ENCODE measurements around the gene DCTN2.
A peak's percentile ranks its signal among the peaks of the same experiment; 100 is the strongest.

Gene DCTN2

DNA sequence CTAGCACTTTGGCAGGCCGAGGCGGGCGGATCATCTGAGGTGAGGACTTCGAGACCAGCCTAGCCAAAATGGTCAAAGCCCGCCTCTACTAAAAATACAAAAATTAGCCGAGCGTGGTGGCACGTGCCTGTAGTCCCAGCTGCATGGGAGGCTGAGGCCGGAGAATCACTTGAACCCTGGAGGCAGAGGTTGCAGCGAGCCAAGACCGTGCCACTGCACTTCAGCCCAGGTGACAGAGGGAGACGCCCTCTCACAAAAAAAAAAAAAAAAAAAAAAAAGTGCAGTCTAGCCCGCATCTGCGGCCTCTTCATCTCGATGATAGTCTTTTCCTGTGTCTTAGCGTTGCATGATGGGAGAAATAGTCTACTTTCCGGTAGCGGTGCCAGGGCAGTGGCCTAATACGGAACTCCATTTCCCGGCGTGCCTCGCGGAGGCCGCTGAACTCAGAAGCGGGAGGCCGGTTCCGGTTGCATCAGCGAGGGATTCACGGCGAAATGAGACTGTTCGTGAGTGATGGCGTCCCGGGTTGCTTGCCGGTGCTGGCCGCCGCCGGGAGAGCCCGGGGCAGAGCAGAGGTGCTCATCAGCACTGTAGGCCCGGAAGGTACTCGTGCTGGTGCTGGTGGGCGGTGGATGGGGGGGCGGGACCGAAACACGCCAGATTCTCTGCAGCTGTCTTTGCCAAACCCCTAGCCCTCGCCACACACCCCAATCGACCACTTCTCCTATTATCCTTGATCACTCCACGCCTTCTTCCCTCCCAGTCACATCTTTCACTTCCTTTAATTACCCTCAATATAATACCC is 59.2 kb downstream of the DCTN2 start, which contains the start of gene MARS1:
TSS of gene MARS1 (plus strand) at position 472 of the 805 bp plus-strand sequence. CDS start at position 495, 23 bp downstream.
- TF ChIP-seq, protein P1, sequence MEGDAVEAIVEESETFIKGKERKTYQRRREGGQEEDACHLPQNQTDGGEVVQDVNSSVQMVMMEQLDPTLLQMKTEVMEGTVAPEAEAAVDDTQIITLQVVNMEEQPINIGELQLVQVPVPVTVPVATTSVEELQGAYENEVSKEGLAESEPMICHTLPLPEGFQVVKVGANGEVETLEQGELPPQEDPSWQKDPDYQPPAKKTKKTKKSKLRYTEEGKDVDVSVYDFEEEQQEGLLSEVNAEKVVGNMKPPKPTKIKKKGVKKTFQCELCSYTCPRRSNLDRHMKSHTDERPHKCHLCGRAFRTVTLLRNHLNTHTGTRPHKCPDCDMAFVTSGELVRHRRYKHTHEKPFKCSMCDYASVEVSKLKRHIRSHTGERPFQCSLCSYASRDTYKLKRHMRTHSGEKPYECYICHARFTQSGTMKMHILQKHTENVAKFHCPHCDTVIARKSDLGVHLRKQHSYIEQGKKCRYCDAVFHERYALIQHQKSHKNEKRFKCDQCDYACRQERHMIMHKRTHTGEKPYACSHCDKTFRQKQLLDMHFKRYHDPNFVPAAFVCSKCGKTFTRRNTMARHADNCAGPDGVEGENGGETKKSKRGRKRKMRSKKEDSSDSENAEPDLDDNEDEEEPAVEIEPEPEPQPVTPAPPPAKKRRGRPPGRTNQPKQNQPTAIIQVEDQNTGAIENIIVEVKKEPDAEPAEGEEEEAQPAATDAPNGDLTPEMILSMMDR (IDR thresholded peaks at IDR 0.05; ENCODE audit: low read depth, low read length): no peak
- H3K4me3 ChIP-seq (replicated peaks in 1 of 2; ENCODE audit: low read depth in 2 of 2, low read length in 2 of 2): peak within 1 kb of the TSS; percentile 99
- peak; percentile 96 to 97 for DNase-seq (ENCODE audit: low read depth in 2 of 2)

GRCh38 chr12:57487055-57487596 is 59.9 kb downstream of the DCTN2 start:
- TF ChIP-seq, protein P1 (IDR thresholded peaks at IDR 0.05; ENCODE audit: low read depth, low read length): no peak
- no peak for DNase-seq (ENCODE audit: low read depth in 2 of 2)
- H3K4me3 ChIP-seq (replicated peaks in 1 of 2; ENCODE audit: low read depth in 2 of 2, low read length in 2 of 2): peak overlapping the region in 1 of 2 donors; percentile 41

DNA sequence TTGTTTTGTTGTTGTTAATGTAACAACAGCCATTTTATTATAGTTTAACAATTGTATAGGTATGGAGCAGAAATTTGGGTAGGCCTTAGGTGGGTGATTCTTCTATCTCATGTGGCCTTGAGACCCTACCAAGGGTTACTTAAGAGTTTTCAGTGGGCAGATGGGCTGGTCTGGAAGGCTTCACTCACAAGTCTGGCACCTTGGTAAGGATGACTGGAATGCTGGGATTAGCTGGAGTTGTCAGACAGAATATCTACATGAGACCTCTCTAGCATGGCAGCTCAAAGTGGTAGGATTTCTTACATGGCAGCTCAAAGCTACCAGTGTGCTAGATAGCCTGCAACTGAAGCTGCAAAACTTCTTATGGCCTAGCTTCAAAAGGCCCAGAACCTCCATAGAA is 61.3 kb downstream of the DCTN2 start:
- no peak for DNase-seq (ENCODE audit: low read depth in 2 of 2)
- no peak overlapping the region for H3K4me3 ChIP-seq (replicated peaks in 1 of 2; ENCODE audit: low read depth in 2 of 2, low read length in 2 of 2)
- TF ChIP-seq, protein P1 (IDR thresholded peaks at IDR 0.05; ENCODE audit: low read depth, low read length): no peak

GRCh38 chr12:57483466-57483865 is 63.5 kb downstream of the DCTN2 start:
- TF ChIP-seq, protein P1 (IDR thresholded peaks at IDR 0.05; ENCODE audit: low read depth, low read length): no peak
- H3K4me3 ChIP-seq (replicated peaks in 1 of 2; ENCODE audit: low read depth in 2 of 2, low read length in 2 of 2): no peak overlapping the region
- peak; percentile 58 to 60 for DNase-seq (ENCODE audit: low read depth in 2 of 2)

DNA sequence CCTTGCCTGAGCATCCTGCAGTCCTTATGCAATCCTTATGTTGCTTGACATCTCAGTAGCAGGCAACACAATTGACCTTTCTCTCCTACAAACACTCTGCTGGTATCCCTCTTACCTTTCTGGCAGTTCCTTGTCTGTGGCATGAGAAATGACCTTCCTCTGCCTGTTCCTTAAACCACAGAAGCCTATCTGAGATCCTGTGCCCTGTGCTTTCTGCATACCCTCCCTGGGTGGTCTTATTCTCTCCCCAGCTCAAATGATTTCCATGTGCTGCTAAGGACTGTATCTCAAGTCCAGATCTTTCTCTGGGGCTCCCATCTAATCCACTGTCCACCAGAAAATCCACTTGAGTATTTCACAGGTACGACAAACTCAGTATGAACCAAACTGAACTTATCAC is 65.3 kb downstream of the DCTN2 start:
- no peak overlapping the region for H3K4me3 ChIP-seq (replicated peaks in 1 of 2; ENCODE audit: low read depth in 2 of 2, low read length in 2 of 2)
- no peak for DNase-seq (ENCODE audit: low read depth in 2 of 2)
- TF ChIP-seq, protein P1 (IDR thresholded peaks at IDR 0.05; ENCODE audit: low read depth, low read length): no peak

All from cardiac fibroblast (primary cell).